ENCODE measurements around the gene CDC42EP1.

GRCh38 chr22:37520776-37521191, 39.5 kb upstream of the CDC42EP1 start:
- TF ChIP-seq CTCF (IDR thresholded peaks at IDR 0.05), result no peak
- TF ChIP-seq POLR2AphosphoS5 (IDR thresholded peaks at IDR 0.05), result no peak
- TF ChIP-seq POLR2A (IDR thresholded peaks at IDR 0.05), result no peak
